Upper lobe of left lung (tissue), 4 donors: ENCODE results near the gene AK1.

Experiments
- CTCF ChIP-seq, 6 experiments: fragments of 450-650 bp in 4 of 6; fragments of 200-600 bp in 2 of 6; sonication (generic) in 2 of 6; IDR thresholded peaks; one replicate each; pipeline ENCODE4 v1.5.1; 2016 to 2019; ENCODE audit warnings: antibody characterized with exemption in 6 of 6
- EP300 ChIP-seq, 4 donors: sonication (generic); formaldehyde crosslinking; IDR thresholded peaks; one replicate each; pipeline ENCODE4 v1.5.1; 2017; ENCODE audit warnings: antibody characterized with exemption in 4 of 4, control low read depth in 2 of 4
- POLR2A ChIP-seq, 4 donors: fragments of 450-650 bp; IDR thresholded peaks; one replicate each; pipeline ENCODE4 v1.5.1; 2016 to 2017; ENCODE audit warnings: antibody characterized with exemption in 4 of 4, mild to moderate bottlenecking in 2 of 4

GRCh38 chr9:127817881-127818434, 59.5 kb downstream of the AK1 start:
- TF ChIP-seq EP300 (IDR thresholded peaks at IDR 0.05) (no peak), CTCF (IDR thresholded peaks at IDR 0.05) (no peak), POLR2A (IDR thresholded peaks at IDR 0.05) (no peak)
